HepG2 (cell line): ENCODE results near the gene HELT. TPM values are rescaled to one million over a fixed set of nuclear protein-coding genes. Genes with fewer than 3 reads are reported as not detected.
A peak's percentile ranks its signal among the peaks of the same experiment; 100 is the strongest.
"Not testable (repeated sequence)": the region's sequence is repeated elsewhere in the genome, so short reads cannot be mapped to it uniquely, and the experiment has no call there.

Experiments
- ATAC-seq: fragments of 200-7000 bp; cut with Tn5 transposase; 3 replicates; pipeline ENCODE4 v1.9.1; 2020; ENCODE audit warnings: mild to moderate bottlenecking, moderate library complexity
- BruUV-seq: library from RNA; stranded (reverse); fragments of 400-500 nt; replicated peaks from 2 replicates; lab custom pipeline; 2021; lab: Mats Ljungman, UMichigan
- CTCF ChIA-PET: fragments of 300-600 bp; formaldehyde crosslinking; extraction: SDS; loops from one replicate; lab custom pipeline; 2021; ENCODE audit warnings: low total read pairs, inconsistent platforms, low intra/inter-chr PET ratio; lab: Yijun Ruan, JAX
- POLR2A ChIA-PET: fragments of 350-600 bp; sonication (Branson Sonifier 250); formaldehyde crosslinking; loops from one replicate; lab custom pipeline; 2020; ENCODE audit warnings: antibody characterized with exemption, inconsistent platforms; lab: Yijun Ruan, JAX
- DNase-seq: peaks from one replicate; pipeline ENCODE4 v3.0.0-alpha.2; 2015; ENCODE audit warnings: low spot score
- FAIRE-seq: peaks from 3 replicates; lab custom pipeline; 2011; peaks lifted over from hg19 to GRCh38; lab: Jason Lieb, UNC
- H2AFZ ChIP-seq: one replicate; pipeline ENCODE4 v1.6.1; 2011; ENCODE audit warnings: low read length, inconsistent platforms
- H3K27ac ChIP-seq: fragments of 300-600 bp; 3 replicates; pipeline ENCODE4 v1.8.0; 2011; ENCODE audit warnings: mixed run types, mild to moderate bottlenecking, mixed read lengths, low read length, inconsistent platforms; ENCODE audit not compliant: insufficient read depth; ENCODE audit errors: extremely low read length
- H3K27me3 ChIP-seq, 2 experiments: fragments of 200-600 bp in 1 of 2; 2 replicates in 1 of 2; 3 replicates in 1 of 2; pipeline versions ENCODE4 v1.6.0 to v1.8.0; 2011; ENCODE audit warnings: low read length in 2 of 2, mild to moderate bottlenecking in 2 of 2, moderate library complexity in 2 of 2, inconsistent platforms in 1 of 2; ENCODE audit not compliant: insufficient read depth in 2 of 2, control insufficient read depth in 1 of 2
- H3K36me3 ChIP-seq, 2 experiments: fragments of 200-600 bp in 1 of 2; replicated peaks in 1 of 2; 2 replicates in 1 of 2; 3 replicates in 1 of 2; pipeline versions ENCODE4 v1.5.1 to v1.8.0; 2011; ENCODE audit warnings: low read length in 2 of 2, inconsistent platforms in 1 of 2; ENCODE audit not compliant: insufficient read depth in 2 of 2, control insufficient read depth in 1 of 2
- H3K4me1 ChIP-seq: 2 replicates; pipeline ENCODE4 v1.5.1; 2012; ENCODE audit warnings: low read length, inconsistent platforms; ENCODE audit not compliant: insufficient read depth
- H3K4me2 ChIP-seq: 2 replicates; pipeline ENCODE4 v1.6.0; 2011; ENCODE audit warnings: low read depth, low read length, inconsistent platforms
- H3K4me3 ChIP-seq, 3 experiments: fragments of 200-600 bp in 1 of 3; sonication (generic), shearing (Covaris generic) in 1 of 3; replicated peaks in 1 of 3; 2 replicates each; pipeline ENCODE4 v1.5.1; 2011 to 2016; ENCODE audit warnings: low read length in 3 of 3, inconsistent platforms in 2 of 3, low read depth in 2 of 3, mild to moderate bottlenecking in 2 of 3, control low read depth in 1 of 3, mixed read lengths in 1 of 3; ENCODE audit not compliant: insufficient read depth in 1 of 3
- H3K79me2 ChIP-seq: one replicate; pipeline ENCODE4 v1.6.1; 2011; ENCODE audit warnings: low read length, inconsistent platforms; ENCODE audit not compliant: insufficient read depth
- H3K9ac ChIP-seq: 2 replicates; pipeline ENCODE4 v1.6.0; 2011; ENCODE audit warnings: mild to moderate bottlenecking, low read depth, low read length, inconsistent platforms; ENCODE audit not compliant: insufficient read depth
- H3K9me3 ChIP-seq: 2 replicates; pipeline ENCODE4 v1.5.1; 2012; ENCODE audit warnings: mild to moderate bottlenecking, low read length
- H4K20me1 ChIP-seq: 2 replicates; pipeline ENCODE4 v1.6.0; 2011; ENCODE audit warnings: inconsistent platforms, mild to moderate bottlenecking, low read length, moderate library complexity; ENCODE audit not compliant: insufficient read depth
- ATF4 ChIP-seq, 2 experiments: fragments of 450-650 bp in 1 of 2; sonication (generic) in 1 of 2; formaldehyde crosslinking; IDR thresholded peaks; 2 replicates each; pipeline versions ENCODE4 v1.5.0 to v1.8.0; 2020 to 2022; ENCODE audit warnings: mild to moderate bottlenecking in 1 of 2, missing genetic modification reagents in 1 of 2
- FOSL2 ChIP-seq: sonication (generic); formaldehyde crosslinking; IDR thresholded peaks from 2 replicates; pipeline ENCODE4 v1.4.0; 2020; ENCODE audit warnings: missing genetic modification reagents
- RAD21 ChIP-seq: fragments of 450-650 bp; formaldehyde crosslinking; IDR thresholded peaks from 2 replicates; pipeline ENCODE4 v1.5.0; 2020; ENCODE audit warnings: mild to moderate bottlenecking
- SIX1 ChIP-seq: sonication (generic); formaldehyde crosslinking; IDR thresholded peaks from 2 replicates; pipeline ENCODE4 v1.4.0; 2020; ENCODE audit warnings: missing genetic modification reagents, borderline replicate concordance
- SMAD1 ChIP-seq: sonication (generic); formaldehyde crosslinking; IDR thresholded peaks from 2 replicates; pipeline ENCODE4 v1.4.0; 2020; ENCODE audit warnings: missing genetic modification reagents, low read depth, mild to moderate bottlenecking, borderline replicate concordance
- SMAD3 ChIP-seq: sonication (generic); formaldehyde crosslinking; IDR thresholded peaks from 2 replicates; pipeline ENCODE4 v1.4.0; 2020; ENCODE audit warnings: missing genetic modification reagents
- ZNF660 ChIP-seq: sonication (generic); formaldehyde crosslinking; IDR thresholded peaks from 2 replicates; pipeline ENCODE4 v1.5.1; 2020; ENCODE audit warnings: mild to moderate bottlenecking, low read depth, missing genetic modification reagents, borderline replicate concordance
- WGBS: methylation state at CpG from one replicate; pipeline ENCODE4 v1.1.6; 2017; ENCODE audit warnings: low lambda C conversion rate; 5-methylcytosine and 5-hydroxymethylcytosine counted together
- in situ Hi-C: cut with HindIII; loops from 2 replicates; pipeline ENCODE4 v1.10.0; 2017; ENCODE audit warnings: low pct_unique_long_range_greater_than_20kb; ENCODE audit not compliant: extremely low pct_ligation_motif_present
- intact Hi-C: fragments of 100-400 bp; cut with micrococcal nuclease; formaldehyde crosslinking; loops from one replicate; pipeline ENCODE4 v1.10.0; 2022; ENCODE audit not compliant: unreplicated experiment
- polyA plus RNA-seq, 8 experiments: library from polyadenylated mRNA; depleted of rRNA in 3 of 8; stranded (reverse) in 7 of 8; unstranded in 1 of 8; fragments of >200 nt; fragmentation: Illumina TruSeq in 4 of 8; extraction: Trizol in 4 of 8; gene quantifications; 2 replicates each; pipeline versions ENCODE4 v1.2.1 to v1.2.3, GENCODE V29; 2011 to 2016; ENCODE audit warnings: low read depth in 4 of 8, missing spikeins in 1 of 8, mixed read lengths in 1 of 8; ENCODE audit not compliant: insufficient read depth in 1 of 8
- total RNA-seq, 5 experiments: library from RNA; depleted of rRNA; stranded (reverse); fragments of >200 nt; fragmentation: Illumina TruSeq; extraction: Trizol; gene quantifications; 2 replicates each; pipeline ENCODE4 v1.2.3, GENCODE V29; 2016; ENCODE audit warnings: low read depth in 1 of 5
- TF ChIP-seq, protein P1 (sequence below): sonication (generic); formaldehyde crosslinking; IDR thresholded peaks from 2 replicates; pipeline ENCODE4 v1.4.0; 2020; ENCODE audit warnings: missing genetic modification reagents
- TF ChIP-seq, protein P2 (sequence below): IDR thresholded peaks from 2 replicates; pipeline ENCODE4 v1.6.1; 2016; ENCODE audit warnings: missing compliant biosample characterization, missing genetic modification reagents, borderline replicate concordance

Gene HELT
- total and polyA plus RNA-seq, 2 of the 13 experiments (the other 11 are each of a cell fraction or from before 2014, with no cell fraction given), result not detected

DNA sequence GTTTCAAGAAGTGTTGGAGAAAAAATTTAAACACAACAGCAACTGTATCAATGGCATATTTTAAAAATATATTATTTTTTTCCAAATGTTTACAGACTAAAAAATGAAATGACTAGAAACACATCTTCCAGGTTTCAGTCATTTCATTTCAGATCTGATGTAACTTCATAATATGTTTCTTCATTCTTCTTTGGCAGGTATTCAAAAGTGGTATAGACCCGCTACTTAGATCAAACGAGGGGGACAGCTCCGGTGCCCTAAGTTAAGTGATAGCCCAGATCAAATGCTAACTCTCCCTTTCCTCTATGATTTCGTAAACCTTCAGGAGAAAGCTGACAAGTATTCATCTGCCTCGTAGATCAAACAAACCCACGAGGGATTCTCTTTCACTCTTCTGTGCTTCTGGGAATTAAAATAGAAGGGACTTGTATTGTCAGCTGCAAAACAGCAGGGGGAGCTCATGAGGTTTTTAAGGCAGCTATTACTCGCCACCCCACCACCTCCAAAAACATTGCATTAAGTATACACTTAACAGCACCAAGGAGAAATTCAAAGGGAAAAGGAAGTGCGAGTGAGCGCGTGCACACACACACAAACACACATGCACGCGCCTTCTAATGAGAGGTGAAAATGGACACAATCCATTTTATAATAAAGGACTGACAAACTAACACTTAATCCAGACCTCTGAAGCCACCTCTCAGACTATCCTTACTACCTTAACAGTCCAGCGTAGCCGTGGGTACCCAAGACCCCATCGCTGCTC is 21.4 kb downstream of the HELT start (continued):
- peak in 1 of 2 experiments; percentile 77; a peak in 2 of 4 replicates for TF ChIP-seq ATF4 (CRISPR knock-in tag; IDR thresholded peaks at IDR 0.05)
- no peak for TF ChIP-seq SMAD3 (CRISPR knock-in tag)
- TF ChIP-seq ZNF660, result no peak
- TF ChIP-seq RAD21 (CRISPR knock-in tag), result peak; percentile 37; the same call in 1 of the 2 replicates
- TF ChIP-seq, protein P1, sequence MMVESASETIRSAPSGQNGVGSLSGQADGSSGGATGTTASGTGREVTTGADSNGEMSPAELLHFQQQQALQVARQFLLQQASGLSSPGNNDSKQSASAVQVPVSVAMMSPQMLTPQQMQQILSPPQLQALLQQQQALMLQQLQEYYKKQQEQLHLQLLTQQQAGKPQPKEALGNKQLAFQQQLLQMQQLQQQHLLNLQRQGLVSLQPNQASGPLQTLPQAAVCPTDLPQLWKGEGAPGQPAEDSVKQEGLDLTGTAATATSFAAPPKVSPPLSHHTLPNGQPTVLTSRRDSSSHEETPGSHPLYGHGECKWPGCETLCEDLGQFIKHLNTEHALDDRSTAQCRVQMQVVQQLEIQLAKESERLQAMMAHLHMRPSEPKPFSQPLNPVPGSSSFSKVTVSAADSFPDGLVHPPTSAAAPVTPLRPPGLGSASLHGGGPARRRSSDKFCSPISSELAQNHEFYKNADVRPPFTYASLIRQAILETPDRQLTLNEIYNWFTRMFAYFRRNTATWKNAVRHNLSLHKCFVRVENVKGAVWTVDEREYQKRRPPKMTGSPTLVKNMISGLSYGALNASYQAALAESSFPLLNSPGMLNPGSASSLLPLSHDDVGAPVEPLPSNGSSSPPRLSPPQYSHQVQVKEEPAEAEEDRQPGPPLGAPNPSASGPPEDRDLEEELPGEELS (CRISPR knock-in tag), result no peak
- no peak for TF ChIP-seq SIX1 (CRISPR knock-in tag)
- TF ChIP-seq SMAD1 (CRISPR knock-in tag), result no peak

DNA sequence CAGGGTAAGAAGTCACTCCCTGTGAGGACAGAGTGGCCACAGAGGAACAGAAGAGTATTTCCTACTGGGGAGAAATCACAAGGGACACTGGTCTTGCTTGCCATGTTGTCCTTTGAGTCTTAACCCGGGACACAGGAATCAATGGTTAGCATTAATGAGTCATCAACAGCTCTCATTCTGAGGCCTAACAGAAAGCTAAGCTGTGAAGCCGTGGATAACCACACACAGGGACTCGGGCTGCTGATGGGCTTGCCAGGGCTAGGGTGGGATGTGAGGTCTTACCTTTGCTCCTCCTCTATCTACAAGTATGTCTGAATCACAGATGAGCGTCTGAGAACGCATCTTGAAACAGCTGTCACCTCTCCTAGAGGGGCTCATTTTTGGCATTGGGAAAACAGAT is 22.2 kb downstream of the HELT start:
- WGBS, result 36% methylated on average over 4 of the region's 5 CpGs
- CTCF ChIA-PET, result interaction anchor here (2.5 to 4.2 kb wide), 2 partner anchors 55 to 94 kb away, joined by 19 to 32 read pairs; no protein-coding TSS in a partner anchor
- Histone ChIP-seq H3K4me3 (no peak overlapping the region), H3K36me3 (no peaks in the 10 kb centered on the region), H3K4me1 (0 out of 2 replicates have a peak, but pooled peaks cover 6% of the 10 kb centered on the region), H2AFZ (no peak overlapping the region), H3K4me2 (no peak overlapping the region), H3K27me3 (peaks cover 0 to 15% of the 10 kb centered on the region in 2 experiments; a peak in 1 of 5 replicates), H3K79me2 (no peaks in the 10 kb centered on the region), H4K20me1 (no peaks in the 10 kb centered on the region), H3K9ac (no peak overlapping the region), H3K27ac (no peak overlapping the region), H3K9me3 (peaks cover 8% of the 10 kb centered on the region; the same call in 1 of the 2 replicates)
- intact Hi-C loops, result no loop called here
- POLR2A ChIA-PET, result no interaction called here
- in situ Hi-C loops, result loop anchor here (25.0 kb wide), 1 partner anchor 997 kb away; no protein-coding TSS in a partner anchor
- BruUV-seq, result no TSS peak
- TF ChIP-seq FOSL2 (CRISPR knock-in tag), result peak; percentile 51
- TF ChIP-seq, protein P2, sequence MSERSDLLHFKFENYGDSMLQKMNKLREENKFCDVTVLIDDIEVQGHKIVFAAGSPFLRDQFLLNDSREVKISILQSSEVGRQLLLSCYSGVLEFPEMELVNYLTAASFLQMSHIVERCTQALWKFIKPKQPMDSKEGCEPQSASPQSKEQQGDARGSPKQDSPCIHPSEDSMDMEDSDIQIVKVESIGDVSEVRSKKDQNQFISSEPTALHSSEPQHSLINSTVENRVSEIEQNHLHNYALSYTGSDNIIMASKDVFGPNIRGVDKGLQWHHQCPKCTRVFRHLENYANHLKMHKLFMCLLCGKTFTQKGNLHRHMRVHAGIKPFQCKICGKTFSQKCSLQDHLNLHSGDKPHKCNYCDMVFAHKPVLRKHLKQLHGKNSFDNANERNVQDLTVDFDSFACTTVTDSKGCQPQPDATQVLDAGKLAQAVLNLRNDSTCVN (CRISPR knock-in tag), result no peak
- DNase-seq (no peak), FAIRE-seq (no peak), ATAC-seq (no peak)

- H3K9ac ChIP-seq, DNase-seq, H3K79me2 ChIP-seq, in situ Hi-C loops, H4K20me1 ChIP-seq, FAIRE-seq, CTCF ChIA-PET, H2AFZ ChIP-seq, H3K27ac ChIP-seq, intact Hi-C loops, H3K36me3 ChIP-seq, ATAC-seq, BruUV-seq, POLR2A ChIA-PET, H3K4me1 ChIP-seq, H3K4me3 ChIP-seq, H3K9me3 ChIP-seq, H3K4me2 ChIP-seq: not testable (repeated sequence)
- H3K27me3 ChIP-seq, result peaks cover 0 to 35% of the 10 kb centered on the region in 2 experiments; a peak in 3 of 5 replicates
- 29% methylated on average over 6 of the region's 6 CpGs for WGBS
Measured at GRCh38 chr4:185050286-185050685, 32.0 kb downstream of the HELT start.
